Activated CD4-positive, alpha-beta T cell treated with anti-CD3 and anti-CD28 coated beads, Interleukin-2, amount 50 U/mL, for 1 hour (primary cell): Measurements from ENCODE around the gene RRAS.
"Not testable (repeated sequence)": the region's sequence is repeated elsewhere in the genome, so short reads cannot be mapped to it uniquely, and the experiment has no call there.

Source experiments
- DNase-seq: peaks from one replicate; pipeline ENCODE4 v3.0.0-alpha.2; 2020

Gene RRAS

GRCh38 chr19:49626226-49626625 lies 13.7 kb downstream of the RRAS start:
- no peak for DNase-seq

GRCh38 chr19:49624967-49625910 lies 14.7 kb downstream of the RRAS start:
- DNase-seq: no peak

- not testable (repeated sequence) for DNase-seq
Measured at GRCh38 chr19:49617860-49618259, 22.1 kb downstream of the RRAS start.

- no peak for DNase-seq
Measured at GRCh38 chr19:49616945-49617344, 23.0 kb downstream of the RRAS start.

- DNase-seq: no peak
Measured at GRCh38 chr19:49616532-49616931, 23.4 kb downstream of the RRAS start.

- DNase-seq: no peak
Measured at GRCh38 chr19:49615861-49616260, 24.1 kb downstream of the RRAS start.

- no peak for DNase-seq
Measured at GRCh38 chr19:49614096-49614833, 25.7 kb downstream of the RRAS start.

- DNase-seq: no peak
Measured at GRCh38 chr19:49613374-49613773, 26.6 kb downstream of the RRAS start.

- no peak for DNase-seq
Measured at GRCh38 chr19:49609499-49610092, 30.3 kb downstream of the RRAS start.

- no peak for DNase-seq
Measured at GRCh38 chr19:49605605-49606004, 34.3 kb downstream of the RRAS start.

- DNase-seq: no peak
Measured at GRCh38 chr19:49602806-49603205, 37.1 kb downstream of the RRAS start.

- DNase-seq: no peak
Measured at GRCh38 chr19:49601482-49602038, 38.4 kb downstream of the RRAS start.

- DNase-seq: no peak
Measured at GRCh38 chr19:49599378-49600295, 40.3 kb downstream of the RRAS start.

GRCh38 chr19:49597703-49597974 lies 42.3 kb downstream of the RRAS start:
- DNase-seq: no peak

GRCh38 chr19:49596954-49597702 lies 42.8 kb downstream of the RRAS start:
- DNase-seq: no peak

GRCh38 chr19:49596407-49596806 lies 43.5 kb downstream of the RRAS start:
- DNase-seq: no peak

GRCh38 chr19:49595819-49596404 lies 44.0 kb downstream of the RRAS start:
- no peak for DNase-seq

GRCh38 chr19:49594993-49595818 lies 44.7 kb downstream of the RRAS start:
- DNase-seq: no peak

- DNase-seq: no peak
Measured at GRCh38 chr19:49594157-49594992, 45.6 kb downstream of the RRAS start.
